SKM-1 treated with dmso at 0.1 percent for 144 hours (cell line): ENCODE measurements around the gene LRIT2.
A peak's percentile ranks its signal among the peaks of the same experiment; 100 is the strongest.

Experiments
- DNase-seq: peaks from one replicate; lab custom pipeline; 2025; ENCODE audit not compliant: unreplicated experiment; lab: John Stamatoyannopoulos, UW

The LRIT2 gene

DNA sequence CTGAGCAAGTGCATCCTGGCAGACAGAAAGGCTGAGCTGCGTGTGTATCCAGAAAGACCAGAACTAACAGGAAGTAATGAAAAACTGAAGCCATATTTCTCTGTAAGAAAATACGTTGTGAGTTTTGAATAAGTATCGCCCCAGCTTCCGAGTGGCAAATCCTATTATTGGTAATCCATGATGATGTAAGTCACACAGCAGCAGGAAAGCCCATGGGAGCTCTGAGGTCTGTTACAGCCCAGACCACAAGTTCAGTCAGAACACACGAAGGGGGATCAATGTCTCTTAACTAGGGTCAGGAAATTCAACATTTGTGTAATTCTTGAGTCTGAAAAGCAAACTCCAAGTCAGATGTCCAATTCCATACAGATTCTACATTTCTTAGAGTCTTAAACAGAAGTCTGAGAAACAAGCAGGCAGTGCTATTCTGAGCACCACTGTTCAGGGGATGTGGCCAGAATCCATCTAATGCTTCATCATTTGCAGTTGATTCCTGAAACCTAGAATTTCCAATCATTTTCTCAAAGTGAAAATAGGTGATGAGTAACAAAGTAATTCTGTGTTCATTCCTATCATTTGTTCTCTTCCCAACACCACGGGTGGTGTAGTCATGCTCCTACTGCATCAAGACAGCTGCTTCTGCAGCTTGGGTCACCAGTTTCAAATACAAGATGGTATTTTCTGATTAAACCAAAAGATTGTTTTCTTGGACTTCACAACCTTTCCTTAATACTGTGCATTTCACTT is at the start of gene LRIT2:
LRIT2 (minus strand) TSS at position 118 of the 747 bp plus-strand sequence; CDS start at position 94, 24 bp downstream.
- no peak for DNase-seq

DNA sequence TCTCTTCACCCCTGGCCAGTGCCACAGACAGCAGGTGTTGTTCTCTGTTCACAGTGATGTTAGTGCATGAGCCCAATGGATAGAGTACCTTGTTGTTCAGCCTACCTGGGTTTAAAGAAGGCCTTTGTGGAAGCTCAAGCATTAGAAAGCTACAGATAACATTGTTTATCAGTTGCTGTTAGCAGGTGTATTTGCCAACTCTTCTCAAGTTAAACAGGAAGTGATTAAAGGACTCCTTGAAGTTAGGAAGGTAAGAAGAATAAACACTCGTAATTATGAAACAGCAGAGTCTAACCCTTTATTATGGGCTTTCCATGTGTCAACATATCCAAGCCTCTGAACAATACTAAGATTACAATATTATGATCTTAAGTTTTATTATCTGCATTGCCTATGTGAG is 45.4 kb upstream of the LRIT2 start:
- DNase-seq, result no peak

- DNase-seq, result no peak
Measured at GRCh38 chr10:84269773-84270172, 44.4 kb upstream of the LRIT2 start.

- no peak for DNase-seq
Measured at GRCh38 chr10:84269162-84269561, 43.8 kb upstream of the LRIT2 start.

GRCh38 chr10:84267503-84268126 is 42.3 kb upstream of the LRIT2 start:
- DNase-seq, result no peak

DNA sequence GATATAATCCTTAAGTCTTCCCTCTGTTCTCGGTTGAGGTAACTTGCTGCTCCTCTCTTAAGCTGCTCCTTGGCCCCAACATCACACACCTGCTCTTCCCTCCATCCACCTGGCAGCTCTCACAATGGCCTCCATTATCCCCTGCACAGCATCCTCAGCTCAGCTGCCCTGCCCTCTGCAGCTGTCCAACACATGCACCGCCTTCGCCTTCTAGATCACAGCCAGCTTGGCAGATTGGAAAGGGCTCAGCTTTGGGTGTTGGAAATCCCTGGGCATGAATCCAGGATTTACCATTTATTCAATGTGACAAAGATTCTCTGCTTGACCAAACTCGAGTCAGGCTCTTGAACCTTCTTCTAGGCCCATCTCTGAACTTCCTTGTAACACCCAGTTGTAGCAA is 40.1 kb upstream of the LRIT2 start:
- DNase-seq, result no peak

DNA sequence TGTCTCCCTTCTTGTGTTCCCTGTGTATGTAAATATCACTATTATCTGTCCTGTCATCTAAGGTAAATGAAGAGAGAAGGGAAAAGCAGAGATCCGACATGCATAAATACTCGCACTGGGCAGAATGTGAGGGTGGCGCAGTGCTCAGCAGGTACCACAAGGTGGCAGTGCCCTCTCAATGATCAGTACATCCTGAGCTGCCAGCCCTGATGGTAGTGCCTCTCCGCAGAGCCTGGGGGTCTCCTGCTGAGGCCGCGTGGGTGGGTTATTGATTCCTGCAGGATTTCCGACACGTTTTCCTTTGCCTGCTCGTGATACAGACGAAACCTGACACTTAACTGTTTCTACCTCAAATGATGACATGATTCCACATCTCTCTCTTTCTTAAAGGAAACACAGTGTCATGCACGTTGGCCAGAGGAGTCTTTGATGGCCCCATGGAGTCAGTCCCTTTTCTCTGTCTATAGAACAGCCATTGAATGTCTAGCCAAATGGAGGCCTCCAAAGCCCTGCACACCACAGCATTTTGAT is 39.3 kb upstream of the LRIT2 start:
- peak; percentile 3 for DNase-seq

DNA sequence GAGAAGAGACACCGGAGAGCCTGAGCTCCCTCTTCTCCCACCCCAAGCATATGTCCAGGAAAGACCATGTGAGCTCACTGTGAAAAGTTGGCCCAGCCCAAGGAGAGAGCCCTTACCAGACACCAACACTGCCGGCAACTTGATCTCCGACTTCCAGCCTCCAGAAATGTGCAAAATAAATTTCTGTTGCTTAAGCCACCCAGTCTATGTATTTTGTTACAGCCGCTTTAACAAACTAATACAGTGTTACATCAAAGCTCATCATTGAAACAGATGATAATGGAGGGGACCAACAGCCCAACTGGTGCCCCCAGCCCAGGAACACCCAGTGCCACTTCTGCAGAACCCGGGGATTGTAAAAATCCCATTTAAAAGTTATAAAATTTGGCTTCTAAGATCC is 38.4 kb upstream of the LRIT2 start:
- no peak for DNase-seq

DNA sequence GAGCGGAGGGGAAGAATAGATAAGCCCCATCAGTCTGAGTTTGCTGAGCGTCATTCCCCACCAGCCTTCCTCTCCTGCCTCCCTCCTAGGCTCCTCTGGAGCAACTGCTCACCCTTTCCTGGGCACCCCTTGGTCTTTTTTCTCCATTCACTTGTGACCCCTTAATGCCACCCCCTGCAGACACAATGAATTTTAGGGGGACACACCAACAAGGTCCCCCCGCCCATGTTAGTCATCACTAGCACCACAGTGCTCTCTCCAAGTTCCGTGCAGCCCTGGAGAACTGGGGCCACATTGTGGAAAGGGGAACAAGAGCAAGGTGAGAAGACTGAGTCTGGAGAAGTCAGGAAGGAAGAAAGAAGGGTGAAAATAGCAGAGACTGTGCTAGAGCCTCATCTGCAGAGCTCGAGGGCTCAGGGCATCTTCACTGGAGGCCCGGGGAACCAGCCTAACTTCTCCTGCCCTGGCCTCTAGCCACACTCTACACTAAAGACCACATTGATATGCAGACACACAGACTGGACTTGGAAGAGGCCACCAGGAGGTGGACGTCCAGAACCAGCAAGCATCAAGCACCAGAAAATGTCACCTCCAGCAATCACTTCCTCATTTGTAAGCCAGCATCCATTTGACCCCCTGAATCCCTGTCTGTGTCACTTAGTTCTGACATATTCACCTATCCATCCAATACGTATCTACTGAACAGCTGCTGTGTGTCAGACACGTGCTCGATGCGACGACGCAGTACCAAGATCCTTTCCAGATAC is 37.0 kb upstream of the LRIT2 start:
- DNase-seq, result no peak

DNA sequence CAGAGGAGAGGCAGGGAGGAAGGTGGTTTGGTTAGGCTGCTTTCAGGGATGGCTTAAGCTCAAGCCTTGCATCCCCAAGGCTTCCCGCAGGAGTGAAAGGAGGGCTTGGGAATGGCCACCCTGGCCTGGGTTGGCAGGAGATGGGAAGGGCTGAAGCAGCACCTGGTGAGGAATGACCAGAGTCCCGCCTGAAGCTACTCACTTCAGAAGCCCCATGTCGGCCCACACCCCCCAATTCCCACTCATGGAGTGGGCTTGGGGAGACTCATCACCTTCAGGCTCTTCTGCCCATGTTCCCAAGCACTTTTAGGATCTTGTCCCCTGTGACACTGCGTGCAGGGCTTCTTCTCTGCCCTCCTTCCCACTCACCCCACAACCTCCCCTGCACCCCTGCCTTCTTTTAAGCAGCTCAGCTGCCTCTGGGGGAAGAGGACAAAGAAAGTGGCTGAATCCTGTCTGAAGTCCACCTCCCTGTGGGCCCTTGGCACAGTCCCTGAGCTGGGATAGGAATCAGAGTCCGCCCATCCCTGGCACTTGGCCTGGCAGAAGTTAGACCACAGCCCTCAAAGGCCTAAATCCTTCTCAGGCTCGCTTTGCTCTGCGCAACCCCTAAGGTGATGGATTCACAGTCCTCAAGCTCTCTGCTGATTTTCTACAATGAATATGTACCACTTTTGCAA is 36.0 kb upstream of the LRIT2 start:
- no peak for DNase-seq

DNA sequence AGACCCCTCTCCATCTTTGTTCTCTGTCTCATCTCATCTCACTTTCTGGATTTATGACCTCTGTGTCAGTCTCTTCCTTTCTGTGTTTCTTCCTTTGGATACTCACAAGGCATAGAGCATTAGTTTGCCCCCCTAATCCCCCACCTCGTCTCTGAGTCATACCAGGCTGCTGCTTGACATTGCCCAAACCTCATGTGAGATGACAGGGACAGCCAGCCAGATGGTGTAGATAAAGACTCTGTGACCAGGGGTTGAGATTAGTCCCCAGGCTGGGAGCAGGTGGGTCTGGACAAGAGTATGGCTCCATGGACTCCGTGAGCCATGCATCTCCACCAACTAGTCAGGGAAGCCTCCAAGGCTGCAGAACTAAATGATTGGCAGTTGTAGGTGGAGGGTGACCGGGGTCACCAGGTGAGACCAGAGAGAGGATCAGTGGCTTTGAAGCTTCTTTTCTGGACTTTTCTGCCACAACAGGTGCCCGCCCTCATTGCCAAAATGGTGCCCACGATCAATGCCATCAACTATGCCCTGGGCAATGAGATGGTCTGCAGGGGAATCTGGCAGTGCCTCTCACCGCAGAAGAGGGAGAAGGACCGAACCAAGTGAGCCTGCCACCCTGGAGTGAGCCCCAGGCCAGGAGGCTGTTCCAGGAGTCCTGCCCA is 32.8 kb upstream of the LRIT2 start:
- no peak for DNase-seq

DNA sequence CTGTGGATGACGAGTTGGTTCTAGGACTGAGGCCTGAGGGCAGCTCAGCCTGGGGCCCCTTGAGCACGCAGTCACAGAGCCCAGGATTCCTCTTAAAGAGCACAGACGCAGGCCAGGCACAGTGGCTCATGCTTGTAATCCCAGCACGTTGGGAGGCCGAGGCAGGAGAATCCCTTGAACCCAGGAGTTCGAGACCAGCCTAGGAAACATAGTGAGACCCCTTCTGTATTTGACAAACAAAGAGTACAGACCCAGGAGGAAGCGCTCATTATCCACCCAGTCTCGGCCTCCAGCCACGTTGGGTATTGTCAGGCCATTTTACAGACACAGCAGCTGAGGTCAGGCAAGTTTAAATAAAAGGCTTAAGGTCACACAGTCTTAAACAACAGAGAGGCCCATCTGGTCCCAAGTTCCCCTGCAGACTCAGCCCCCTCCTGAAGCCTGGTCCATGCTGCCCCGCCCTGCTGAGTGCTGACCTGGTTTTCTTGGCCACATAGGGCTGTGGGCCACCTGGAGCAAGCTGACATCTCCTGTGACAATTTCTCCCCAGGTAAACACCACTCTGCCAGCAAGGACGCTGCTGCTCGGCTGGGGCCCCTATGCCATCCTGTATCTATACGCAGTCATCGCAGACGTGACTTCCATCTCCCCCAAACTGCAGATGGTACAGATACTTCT is 32.1 kb upstream of the LRIT2 start:
- DNase-seq, result no peak

GRCh38 chr10:84256510-84257342 is 31.4 kb upstream of the LRIT2 start:
- peak; percentile 6 for DNase-seq

DNA sequence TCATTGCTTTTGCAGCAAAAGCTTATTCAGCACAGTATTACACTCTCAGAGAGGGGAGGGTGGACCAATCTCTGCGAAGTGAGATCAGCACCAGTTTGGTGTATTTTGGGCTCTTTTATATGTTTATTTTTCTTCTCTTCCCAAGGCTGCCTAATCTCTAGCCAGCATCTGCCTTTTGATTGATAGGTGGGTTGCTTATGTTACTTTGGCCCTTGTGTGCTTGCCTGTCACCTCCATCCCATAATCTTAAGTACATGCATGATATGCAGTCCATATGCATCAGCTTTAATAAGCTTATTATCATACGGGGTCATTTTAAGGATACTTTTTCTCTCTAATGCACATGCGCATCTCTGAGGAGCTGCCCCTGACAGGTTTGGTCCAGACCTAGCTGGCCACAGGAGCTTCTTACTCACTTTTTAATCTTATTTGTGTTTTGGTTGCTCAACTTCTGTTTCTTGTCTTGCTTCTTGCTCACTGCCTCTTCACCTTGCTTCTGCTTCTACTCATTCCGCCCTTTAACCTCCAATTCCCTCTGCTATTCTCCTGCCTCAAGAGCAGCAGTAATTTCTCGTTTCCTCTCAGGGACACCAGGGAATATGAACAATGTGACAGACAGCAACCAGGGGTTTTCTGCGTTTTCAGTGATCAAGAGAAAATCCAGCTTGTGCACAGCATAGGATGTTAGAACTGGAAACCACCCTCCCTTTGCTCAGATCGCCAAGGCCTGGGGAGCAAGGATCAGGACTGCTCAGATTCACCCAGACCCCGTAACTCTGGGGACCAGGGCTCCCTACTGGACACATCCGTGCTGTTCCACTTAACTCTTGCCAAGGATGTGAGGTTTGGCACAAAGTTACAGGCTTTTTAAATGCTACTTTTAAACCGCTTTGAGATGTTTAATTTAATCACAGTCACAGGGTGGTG is 29.5 kb upstream of the LRIT2 start:
- no peak for DNase-seq

DNA sequence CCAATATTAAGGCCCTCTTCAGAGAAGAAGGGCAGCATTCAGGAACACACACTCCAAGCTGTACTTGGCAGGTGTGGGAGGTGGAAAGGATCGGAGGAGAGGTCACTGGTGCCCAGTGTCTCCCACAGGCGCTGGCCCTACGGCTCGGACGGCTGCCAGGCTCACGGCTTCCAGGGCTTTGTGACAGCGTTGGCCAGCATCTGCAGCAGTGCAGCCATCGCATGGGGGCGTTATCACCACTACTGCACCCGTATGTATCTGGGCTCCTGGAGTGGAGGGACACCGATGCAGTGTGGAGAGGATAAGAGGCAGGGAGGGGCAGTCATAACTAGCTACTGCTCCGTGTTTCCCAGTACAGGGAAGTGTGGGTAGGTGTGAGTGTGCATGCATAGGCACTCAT is 23.4 kb upstream of the LRIT2 start:
- DNase-seq, result no peak

DNA sequence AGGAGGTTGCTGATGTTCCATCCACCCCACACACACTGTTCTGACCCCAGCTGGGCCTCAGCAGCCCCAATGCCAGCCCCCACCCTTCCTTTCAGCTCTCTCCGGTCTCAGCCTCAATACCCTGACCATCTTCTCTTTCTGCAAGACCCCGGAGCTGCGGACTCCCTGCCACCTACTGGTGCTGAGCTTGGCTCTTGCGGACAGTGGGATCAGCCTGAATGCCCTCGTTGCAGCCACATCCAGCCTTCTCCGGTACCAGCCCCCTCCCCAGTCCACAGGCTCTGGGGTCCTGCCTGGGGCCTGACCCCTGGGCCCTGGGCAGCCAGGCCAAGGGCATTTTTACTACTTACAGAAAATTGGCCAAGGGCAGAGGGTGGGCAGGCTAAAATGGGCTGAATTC is 22.2 kb upstream of the LRIT2 start:
- DNase-seq, result no peak

- DNase-seq, result no peak
Measured at GRCh38 chr10:84244651-84245270, 19.4 kb upstream of the LRIT2 start, which contains the start of gene RGR. Gene RGR (plus strand): TSS chr10:84245053. CDS start chr10:84245091, 38 bp downstream.

DNA sequence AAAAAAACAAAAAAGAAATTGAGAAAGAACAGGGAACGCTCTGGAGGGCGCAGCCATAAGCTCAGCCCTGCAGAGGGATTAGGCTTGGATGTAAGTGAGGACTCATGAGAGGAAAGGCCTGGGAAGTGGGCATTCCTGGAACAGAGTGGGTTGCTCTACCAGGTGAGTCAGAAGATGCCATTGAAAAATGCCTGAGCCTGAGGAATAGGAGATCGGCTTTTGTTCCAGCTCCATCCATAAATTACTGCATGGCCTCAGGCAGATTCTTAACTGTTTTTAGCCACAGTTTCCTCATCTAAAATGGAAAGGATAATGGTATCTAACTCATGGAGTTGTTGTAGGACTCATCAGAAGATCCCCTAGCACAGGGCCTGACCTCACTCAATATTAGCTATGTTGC is 18.4 kb upstream of the LRIT2 start:
- no peak for DNase-seq
